T follicular helper cell (primary cell): ENCODE measurements around the gene CHST8.
"Not testable (repeated sequence)": the region's sequence is repeated elsewhere in the genome, so short reads cannot be mapped to it uniquely, and the experiment has no call there.

Experiments
- DNase-seq: peaks from one replicate; pipeline ENCODE4 v3.0.0-alpha.2; 2020; ENCODE audit warnings: low read depth

CHST8 gene

DNA sequence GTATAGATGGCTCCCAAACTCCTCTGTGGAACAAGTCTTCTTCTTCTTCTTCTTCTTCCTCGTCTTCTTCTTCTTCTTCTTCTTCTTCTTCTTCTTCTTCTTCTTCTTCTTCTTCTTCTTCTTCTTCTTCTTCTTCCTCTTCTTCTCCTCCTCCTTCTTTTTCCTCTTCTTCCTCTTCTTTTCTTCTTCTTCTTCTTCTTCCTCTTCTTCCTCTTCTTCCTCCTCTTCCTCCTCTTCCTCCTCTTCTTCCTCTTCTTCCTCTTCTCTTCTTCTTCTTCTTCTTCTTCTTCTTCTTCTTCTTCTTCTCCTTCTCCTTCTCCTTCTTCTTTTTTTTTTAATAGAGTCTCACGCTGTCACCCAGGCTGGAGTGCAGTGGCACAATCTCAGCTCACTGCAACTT lies 3.4 kb upstream of the CHST8 start:
- not testable (repeated sequence) for DNase-seq

DNA sequence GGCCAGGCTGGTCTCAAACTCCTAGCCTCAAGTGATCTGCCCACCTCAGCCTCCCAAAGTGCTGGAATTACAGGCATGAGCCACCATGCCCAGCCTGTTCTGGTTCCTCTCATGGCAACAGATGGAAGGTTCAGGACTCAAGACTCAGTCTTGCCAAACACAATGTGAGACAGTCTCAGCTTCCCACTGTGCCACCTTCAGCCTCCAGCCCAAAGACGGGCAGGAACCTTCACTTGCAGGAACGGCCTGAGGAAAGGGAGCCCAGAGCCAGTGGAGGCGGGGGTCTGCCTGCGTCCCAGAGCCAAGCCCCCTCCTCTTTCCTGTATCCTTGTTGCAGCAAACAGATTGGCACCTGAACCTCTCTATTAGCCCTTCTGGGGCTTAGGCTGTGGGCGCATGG lies 2.9 kb upstream of the CHST8 start:
- DNase-seq, result no peak

DNA sequence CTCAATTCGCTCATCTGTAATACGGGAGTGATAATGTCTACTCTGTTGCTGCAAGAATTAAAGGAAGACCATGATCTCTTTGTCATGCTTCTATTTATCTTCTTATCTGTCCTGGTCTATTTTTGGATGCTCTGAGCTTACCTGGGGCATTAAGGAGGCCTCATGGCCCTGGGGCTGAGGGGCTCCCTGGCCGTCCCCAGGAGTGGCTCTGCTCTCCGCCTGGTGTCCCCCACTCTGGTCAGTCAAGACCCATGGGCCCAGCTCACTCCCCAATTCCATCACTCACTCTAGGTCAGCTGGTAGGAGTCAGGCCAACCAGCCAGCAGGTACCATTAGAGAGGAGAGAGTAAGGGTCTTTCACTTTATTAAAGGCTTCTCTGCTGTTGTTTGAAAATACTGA lies 1.1 kb upstream of the CHST8 start:
- DNase-seq, result no peak

DNA sequence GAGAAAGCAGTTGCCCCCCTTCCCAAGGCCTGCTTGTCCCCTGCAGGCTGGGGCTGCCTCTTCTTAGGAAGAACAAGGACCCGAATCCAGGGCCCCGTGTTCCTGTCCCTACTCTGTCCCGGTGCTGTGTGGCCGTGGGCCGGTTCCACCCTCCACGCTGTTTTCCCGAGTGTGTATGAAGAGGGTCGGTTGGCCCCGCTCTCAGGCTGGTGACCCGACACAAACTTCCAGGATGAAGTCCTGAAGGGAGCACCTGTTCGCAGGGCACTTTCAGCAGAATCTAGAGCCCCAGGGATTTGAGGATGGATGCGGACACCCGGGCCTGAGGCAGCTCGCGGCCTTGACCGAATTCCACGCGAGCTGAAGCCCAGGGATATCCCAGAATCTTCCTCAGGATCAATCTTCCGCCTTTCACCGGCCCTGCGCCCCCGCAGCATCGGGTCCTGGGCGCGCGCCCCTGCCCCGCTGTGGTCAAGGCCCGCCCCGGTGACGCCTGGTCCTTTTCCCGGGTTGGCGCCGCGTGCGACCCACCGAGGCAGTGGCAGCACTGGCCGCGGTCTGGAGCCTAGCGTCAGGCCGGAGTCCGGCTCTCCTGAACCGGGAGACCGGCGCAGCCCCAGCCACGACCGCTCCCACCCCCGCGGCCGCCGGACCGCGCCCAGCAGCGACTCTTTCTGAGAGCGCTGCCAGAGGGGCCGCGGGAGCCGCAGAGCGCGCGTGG lies 528 bp upstream of the CHST8 start:
- DNase-seq, result no peak

DNA sequence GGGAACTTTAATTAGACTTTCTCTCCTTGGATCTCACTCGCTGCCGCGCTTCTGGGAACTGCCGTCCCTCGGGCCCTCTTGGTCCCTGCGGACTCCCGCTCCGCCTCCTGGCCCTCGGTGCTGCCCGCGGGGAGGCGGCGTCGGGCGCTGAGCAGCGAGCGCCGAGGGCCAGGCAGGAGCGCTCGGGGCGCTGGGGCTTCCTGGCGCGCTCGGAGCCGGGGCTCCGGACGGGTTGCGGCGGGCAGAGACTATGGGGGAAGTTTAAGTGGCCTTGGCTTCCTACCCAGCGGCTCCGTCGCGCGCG lies 704 bp downstream of the CHST8 start:
- DNase-seq, result no peak

DNA sequence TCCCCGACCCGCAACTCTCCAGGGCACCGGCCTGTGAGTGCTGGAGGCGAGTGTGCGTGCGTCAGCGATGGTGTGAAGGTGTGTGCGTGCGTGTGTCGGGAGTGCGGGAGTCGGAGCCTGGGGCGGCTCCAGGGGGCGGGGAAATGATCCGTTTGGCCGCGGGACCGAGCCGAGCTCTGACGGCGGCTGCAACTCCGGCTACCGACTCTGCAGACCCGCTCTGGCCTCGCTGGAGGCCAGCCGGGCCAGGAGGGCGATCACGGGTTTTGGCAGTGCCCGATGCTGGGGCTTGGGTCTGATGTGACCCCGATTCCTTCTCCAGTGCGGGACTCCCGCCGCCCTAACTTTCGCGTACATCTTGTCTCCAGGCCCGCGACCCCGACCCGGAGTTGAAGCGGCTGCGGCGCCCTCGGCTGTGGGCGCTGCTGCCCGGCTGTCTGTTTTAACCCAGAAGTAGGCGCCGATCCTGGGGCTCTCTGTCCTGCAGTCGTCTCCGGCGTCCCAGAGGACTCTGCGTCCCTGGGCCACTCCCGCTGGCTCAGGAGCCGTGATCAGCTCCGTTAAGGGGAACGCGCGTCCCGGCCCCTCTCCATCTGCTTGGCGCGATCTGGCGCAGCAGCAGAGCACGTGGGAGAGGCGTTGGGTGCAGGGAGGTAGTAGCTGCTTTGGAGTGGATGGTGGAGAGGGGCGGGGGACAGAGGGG lies 1.2 kb downstream of the CHST8 start:
- no peak for DNase-seq

DNA sequence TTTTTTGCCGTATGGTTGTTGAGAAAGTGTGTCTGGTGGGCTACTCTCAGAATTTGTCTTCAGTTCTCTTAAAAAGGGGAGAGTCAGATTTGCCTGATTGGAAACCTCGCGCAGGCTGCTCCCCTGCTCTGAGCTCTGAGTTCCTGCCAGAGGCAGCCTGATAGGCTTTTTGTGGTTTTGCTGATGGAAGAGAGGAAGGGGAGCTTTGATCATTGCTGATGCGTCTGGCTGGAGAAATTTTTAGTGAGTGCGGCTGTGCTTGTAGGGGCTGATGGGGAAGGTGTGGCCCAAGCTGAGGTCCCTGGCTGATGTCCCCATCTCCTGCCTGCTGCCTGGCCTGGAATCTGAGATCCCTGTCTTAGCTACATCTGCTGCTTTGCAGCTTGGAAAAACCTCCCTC lies 2.8 kb downstream of the CHST8 start:
- no peak for DNase-seq

DNA sequence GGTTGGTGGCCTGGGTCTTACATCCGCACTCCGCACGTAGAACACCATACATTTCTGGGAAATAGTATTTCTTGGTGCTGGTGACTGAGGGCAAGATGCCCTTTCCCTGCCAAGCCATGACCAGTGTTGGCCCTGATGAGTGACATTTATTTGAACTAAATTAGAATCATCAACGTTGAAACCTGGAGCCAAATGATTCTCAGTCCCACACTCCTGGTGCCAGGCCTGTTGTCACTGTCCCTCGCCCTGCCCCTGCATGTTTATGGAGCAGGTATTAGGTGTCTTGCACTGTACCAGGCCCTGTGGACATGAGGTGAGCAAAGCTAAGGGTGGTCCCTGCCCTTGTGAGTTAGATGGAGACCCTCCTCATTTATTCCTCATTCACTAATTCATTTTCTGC lies 5.8 kb downstream of the CHST8 start:
- no peak for DNase-seq

DNA sequence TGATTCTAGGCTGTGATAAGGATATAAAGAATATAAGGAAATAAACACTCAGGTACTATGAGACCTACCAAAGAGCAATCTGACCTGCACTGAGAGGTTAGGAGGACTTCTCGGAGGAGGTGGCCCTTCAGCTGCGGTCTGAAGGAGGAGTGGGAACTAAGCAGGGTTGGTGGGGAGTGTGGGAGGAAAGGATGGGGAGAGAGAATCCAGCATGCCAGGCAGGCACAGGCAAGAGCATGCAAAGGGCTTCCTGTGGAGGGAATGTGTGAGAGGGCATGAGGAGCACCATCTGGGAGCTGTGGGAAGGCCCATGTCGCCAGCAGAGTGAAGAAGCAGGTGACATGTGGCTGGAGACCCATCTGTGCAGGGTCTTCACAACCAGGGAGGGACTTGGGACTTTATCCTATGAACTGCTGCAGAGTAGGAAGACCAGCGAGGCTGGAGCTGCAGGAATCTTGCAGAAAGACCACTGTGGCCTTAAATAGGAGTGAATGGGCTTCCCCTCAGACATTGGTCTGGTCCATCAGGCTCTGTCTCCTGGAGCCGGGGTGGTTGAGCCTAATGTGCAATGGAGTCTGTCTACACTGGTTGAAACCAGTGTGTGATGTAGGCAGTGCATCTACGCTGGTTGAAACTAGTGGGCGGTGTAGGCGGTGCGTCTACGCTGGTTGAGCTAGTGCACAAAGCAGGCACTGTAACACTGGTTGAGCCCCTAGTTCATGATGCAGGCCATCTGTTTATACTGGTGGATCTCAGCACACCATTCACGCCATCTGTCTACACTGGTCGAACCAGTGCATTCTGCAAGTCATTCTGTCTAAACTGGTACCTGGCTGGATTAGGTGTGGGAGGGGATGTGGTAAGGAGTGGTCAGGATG lies 6.4 kb downstream of the CHST8 start:
- no peak for DNase-seq

DNA sequence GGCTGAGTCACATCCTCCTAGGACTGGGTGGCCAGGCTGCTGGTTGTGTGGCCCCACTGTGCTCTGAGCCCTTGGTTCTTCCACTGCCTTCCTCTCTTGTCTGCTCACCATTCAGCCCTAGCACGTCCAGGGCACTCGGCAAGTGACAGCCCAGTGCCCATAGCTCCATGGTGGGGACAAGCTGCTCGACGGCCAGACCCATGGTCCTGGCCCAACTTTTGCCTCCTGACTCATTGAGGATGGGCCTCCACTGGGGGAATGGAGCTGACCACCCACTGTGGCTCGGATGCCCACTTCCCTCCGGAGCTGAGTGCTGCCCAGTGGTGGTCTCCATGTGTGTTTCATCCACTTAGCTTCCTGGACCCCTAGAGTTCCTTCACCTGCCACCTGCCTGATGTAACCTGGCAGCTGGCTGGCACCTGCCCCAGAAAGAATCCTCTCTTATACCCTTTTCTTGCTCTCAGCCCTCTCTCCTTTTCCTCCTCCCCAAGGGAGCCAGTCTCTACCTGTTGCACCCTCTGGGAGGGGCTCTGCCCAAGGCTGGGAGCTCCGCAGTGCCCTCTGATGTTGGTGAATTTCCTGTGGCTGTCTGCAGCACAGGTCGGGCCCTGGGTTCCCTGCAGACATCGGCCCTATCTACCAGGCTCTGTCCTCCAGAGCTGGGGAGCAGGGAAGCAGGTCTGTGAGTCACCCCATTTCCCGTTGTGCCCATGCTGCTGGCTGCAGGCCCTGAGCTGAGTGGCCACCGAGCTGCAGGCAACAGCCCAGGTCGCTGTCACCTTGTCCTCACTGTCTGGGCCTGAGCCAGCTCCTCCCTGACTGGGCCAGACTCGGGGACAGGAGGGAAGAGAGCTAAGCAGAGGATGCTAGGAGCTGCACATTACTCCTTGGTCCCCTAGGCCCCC lies 7.4 kb downstream of the CHST8 start:
- DNase-seq, result no peak

DNA sequence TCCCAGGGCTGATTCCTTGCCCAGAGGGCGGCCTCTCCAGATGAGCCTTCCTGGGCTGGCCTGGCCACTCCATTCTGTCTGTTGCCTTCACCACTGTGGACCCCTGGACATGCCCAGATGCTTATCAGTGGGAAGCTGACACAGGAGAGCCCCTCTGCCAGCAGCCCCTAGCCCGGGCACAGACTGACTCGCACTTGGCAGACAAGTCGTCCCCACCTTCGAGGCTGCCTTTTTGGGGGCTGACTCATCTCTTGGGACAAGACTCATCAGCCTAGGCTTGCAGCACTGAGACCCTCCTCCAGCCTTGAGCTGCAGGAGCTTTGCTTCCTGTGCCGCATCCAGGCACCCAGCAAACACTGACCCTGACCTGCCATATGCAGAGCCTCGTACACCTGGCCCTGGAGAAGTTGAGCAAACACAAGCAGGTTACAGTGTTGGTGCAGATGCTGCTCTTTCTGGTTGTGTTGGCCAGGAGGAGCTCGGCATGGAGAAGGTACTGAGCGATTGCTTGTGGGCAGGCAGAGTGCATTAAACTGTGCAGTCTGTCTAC lies 8.1 kb downstream of the CHST8 start:
- no peak for DNase-seq

DNA sequence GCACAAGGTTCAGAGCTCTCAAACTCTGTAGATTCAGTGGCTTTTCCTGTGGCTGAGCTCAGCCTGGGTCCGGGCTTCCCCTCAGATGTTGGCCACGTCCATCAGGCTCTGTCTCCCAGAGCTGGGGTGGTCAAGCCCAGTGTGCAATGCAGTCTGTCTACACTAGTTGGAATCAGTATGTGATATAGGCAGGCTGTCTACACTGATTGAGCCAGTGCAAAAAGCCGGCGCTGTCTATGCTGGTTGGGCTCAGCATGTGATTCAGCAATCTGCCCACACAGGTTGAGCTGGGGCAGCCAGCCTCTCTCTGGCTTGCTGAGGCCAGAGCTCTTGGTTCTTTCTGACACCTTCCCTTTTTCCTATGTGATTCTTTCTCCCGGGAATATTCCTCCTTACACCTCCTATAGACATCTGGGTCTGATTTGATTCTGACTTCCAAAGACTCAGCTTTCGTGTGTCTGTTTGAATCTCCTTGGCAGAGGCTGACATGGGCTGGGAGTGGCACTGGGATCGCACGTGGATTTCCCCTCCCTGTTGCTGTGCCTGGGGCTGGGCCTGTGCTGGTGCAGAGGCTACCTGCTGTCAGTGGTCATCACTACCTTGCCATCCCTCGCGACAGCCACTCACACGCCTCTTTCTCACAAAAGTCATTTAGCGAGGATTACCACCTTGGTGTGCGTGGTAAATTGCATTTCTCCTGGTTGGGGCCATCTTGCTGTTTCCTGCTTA lies 9.3 kb downstream of the CHST8 start:
- DNase-seq, result no peak

DNA sequence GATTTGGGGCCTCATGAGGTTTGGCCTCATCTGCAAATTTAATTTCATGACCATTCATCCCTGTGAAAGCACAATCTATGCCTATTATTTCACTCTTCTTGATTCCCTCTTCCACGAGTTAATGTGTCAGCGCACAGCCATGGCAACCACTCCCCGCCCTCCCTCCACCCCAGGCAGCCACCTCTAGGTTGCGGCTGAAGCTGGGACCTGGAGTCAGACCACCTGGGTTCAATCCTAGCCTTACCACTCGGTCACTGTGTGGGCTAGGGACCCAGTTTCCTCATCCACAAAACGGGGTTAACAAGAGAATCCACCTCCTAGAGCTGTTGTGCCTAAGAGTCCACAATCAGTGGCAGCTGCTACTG lies 9.8 kb downstream of the CHST8 start:
- DNase-seq, result no peak

DNA sequence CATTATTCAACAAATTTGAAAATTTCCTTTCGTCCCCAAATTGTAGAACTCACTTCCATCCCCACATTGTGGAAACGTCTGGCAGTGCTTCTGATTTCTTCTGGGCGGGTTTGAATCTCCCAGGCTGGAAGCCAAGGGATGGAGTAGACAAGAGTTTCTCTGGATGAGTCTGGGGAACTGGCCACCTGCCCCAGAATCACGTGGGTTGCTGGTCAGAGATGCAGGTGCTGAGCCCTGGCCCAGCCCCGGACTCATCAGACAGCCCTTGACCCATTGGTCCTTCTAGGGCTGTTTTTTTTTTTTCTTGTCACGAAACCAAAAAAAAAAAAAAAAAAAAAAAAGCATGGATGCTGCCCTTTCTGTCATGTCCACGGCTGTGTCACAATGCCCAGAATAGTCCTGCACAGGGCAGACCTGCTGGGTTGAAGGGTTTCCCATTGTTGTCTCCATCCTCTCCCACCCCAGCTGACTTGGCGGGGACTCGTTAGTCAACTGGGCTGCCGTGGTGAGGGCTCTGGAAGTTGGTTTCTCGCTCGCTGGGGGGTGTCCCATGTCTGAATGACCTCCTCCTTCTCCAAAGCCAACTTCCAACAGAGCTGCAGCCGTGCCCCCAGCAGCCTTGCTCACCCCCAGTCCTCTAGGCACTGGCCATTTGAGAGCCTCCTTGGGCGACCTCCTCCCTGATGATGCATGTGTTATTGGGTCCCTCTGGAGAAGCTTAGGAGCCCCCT lies 12.8 kb downstream of the CHST8 start:
- no peak for DNase-seq

DNA sequence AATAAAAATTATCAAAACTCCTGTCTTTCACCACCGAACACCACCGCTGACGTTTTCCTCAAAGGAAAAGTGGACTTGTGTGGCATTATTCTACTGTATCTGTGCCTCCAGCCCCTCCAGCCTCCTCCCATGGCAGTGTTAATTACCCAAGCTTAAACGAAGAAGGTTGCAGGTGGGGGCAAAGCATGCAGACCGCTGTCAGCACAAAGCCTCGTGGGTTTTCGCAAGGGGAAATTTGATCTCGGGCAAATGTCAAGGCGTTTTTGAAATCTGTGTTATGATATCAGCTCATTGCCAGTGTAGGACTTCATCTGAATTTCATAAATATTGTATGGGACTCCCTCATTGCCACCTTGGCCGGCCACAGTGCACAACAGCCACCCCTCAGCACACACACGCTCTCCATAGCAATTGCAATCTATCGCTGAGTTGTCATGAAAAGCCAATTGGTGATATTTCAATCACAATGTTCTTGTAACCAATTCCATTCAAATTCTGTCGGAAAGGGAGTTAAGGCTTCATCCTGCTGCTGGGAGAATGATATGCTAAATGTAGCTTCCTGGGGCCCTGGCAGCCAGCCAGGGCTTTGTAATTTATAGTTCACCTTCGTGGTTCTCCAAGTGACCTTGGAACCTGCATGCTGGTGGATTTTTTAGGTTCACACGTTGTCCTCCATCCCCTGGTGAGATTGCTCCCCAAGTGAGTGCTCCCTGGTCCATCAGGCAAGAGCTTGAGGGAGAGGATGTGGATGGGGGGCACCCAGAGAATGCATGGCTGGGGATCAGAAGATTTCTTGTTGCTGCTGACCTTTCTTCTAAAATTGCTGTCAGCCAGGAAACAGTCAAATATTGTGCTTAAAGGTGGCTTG lies 16.6 kb downstream of the CHST8 start:
- DNase-seq, result no peak

DNA sequence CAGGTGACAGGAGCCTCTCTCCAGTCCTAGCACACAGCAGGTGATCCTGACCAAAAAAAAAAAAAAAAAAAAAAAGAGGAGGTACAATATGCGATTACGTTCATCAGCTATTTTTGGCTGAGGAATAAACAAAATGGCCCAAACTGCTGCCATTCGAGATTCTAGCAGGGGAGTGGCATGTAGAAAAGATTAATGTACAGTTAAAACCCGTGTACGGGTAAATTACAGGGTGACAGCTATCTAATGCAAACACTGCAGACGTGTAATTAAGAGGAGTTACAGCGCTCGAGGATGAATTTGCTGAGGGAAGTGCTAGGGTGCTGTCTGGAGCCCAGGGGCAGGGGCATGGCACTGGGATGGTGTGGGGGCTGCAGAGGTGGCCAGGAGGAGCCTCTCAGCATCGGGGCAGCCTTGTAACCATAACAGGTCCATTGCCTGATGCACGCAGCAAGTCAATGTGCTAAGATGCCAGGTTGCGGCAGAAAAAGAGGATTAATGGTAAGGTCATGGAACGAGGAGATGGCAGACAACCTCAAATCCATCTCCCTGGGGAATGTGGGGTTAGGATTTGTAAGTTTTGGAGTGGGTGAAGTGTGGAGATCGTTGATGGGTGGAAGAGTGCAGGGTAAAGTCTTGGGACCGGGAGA lies 17.4 kb downstream of the CHST8 start:
- no peak for DNase-seq

DNA sequence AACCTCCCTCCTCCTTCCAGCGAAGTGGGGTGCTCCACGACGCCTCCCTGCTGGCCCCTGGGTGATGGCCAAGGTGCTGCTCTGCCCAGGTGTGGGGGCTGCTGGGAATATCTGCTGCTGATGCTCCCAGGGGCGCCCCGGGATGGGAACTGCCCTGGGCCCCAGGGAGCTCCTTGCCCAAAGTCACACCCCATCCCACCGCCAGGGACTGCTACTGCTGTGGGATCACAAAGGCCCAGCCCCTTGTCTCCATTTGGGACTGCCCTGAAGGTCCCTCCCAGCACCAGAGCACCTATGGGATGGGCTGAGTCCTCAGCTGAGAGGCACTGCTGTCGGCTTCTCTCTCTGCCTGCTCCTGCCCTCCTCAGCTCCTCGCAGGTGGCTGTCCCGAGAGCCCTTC lies 19.0 kb downstream of the CHST8 start:
- DNase-seq, result no peak

DNA sequence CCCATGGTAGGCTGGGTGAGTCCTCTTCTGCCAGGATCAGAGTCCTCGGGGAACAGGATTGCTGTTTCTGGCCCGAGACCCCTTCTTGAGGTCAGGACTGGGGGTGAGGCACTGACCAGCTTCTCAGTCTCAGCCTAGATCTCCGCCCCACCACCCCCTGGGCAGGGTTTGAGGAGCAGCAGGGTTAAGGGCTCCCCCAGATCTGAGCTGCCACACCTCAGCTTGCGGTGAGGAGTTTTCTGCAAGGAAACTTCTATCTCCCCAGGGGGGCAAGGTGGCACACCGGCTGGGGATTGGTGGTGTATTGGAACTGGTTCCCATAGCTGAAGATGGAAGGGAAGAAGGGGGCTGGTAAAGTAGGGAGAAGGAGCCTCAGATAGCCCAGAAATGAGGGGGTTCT lies 19.5 kb downstream of the CHST8 start:
- DNase-seq, result no peak

DNA sequence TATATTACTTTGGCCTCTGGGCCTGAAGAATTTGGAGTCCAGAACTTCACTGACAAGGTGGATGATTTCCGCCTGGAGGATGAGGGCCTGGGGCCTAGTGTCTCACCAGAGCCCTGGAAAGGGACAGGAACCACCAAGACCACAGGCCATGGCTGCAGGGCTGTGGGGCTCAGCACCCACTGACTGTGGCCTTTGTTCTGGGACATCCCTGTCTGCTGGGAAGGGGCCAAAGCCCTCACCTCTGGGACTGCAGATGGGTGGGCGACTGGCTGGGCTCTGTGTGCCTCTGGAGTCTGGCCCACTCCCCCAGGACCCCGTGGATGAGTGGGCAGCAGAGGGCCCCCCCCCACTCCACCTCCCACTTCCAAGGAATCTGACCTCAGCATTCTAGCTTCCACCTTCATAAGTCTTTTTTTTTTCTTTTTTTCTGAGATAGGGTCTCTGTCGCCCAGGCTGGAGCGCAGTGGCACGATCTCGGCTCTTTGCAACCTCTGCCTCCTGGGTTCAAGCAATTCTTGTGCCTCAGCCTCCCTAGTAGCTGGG lies 20.3 kb downstream of the CHST8 start:
- no peak for DNase-seq
